HCT116 (cell line): ENCODE data around the gene SLC16A11. TPM values are rescaled to one million over a fixed set of nuclear protein-coding genes. Genes with fewer than 3 reads are reported as not detected.

Source experiments
- ATAC-seq: fragments of 200-7000 bp; cut with Tn5 transposase; 2 replicates; pipeline ENCODE4 v1.9.1; 2020; ENCODE audit warnings: mild to moderate bottlenecking, moderate library complexity
- BruUV-seq: library from RNA; stranded (reverse); fragments of 400-500 nt; replicated peaks from 2 replicates; lab custom pipeline; 2021; lab: Mats Ljungman, UMichigan
- CTCF ChIA-PET: fragments of 300-600 bp; sonication (Branson Sonifier 250); formaldehyde crosslinking; loops from one replicate; lab custom pipeline; 2021; ENCODE audit warnings: antibody characterized with exemption; lab: Charles Lee
- POLR2A ChIA-PET: fragments of 300-600, 350-600 bp; sonication (Branson Sonifier 250); formaldehyde crosslinking; loops from one replicate; lab custom pipeline; 2021; ENCODE audit warnings: antibody characterized with exemption; lab: Charles Lee
- RAD21 ChIA-PET, 2 experiments: fragments of 300-600 bp; sonication (Branson Sonifier 250); formaldehyde crosslinking; loops; one replicate each; lab custom pipeline; 2023; ENCODE audit warnings: low total read pairs in 2 of 2; ENCODE audit not compliant: uncharacterized antibody in 2 of 2, unreplicated experiment in 2 of 2, low non-redundant PET in 1 of 2; lab: Charles Lee
- DNase-seq: peaks from one replicate; pipeline ENCODE4 v3.0.0-alpha.2; 2010; ENCODE audit warnings: low read depth, low spot score
- H2AFZ ChIP-seq: fragments of 200-600 bp; shearing (Covaris generic), sonication (generic); 2 replicates; pipeline ENCODE4 v1.6.1; 2017; ENCODE audit warnings: low read depth, mixed run types, mixed read lengths, antibody characterized with exemption, low read length; ENCODE audit not compliant: poor library complexity, severe bottlenecking
- H3K27ac ChIP-seq: 2 replicates; pipeline ENCODE4 v1.5.1; 2012; ENCODE audit warnings: low read depth, low read length
- H3K27me3 ChIP-seq: fragments of 200-600 bp; sonication (generic); 2 replicates; pipeline ENCODE4 v1.6.1; 2016; ENCODE audit warnings: mixed run types, low read length, mixed read lengths; ENCODE audit not compliant: insufficient read depth
- H3K36me3 ChIP-seq, 2 experiments: fragments of 200-500 bp in 1 of 2; fragments of 200-600 bp in 1 of 2; sonication (Bioruptor generic) in 1 of 2; sonication (generic) in 1 of 2; 2 replicates each; pipeline versions ENCODE4 v1.5.1 to v1.6.1; 2014 to 2016; ENCODE audit warnings: low read length in 2 of 2, inconsistent platforms in 1 of 2, mixed read lengths in 1 of 2, mixed run types in 1 of 2; ENCODE audit not compliant: insufficient read depth in 2 of 2, control insufficient read depth in 1 of 2
- H3K4me1 ChIP-seq, 2 experiments: fragments of 200-600 bp in 1 of 2; sonication (generic) in 1 of 2; 2 replicates each; pipeline versions ENCODE4 v1.5.1 to v1.6.1; 2012 to 2017; ENCODE audit warnings: low read length in 2 of 2, inconsistent platforms in 1 of 2, mild to moderate bottlenecking in 1 of 2, mixed read lengths in 1 of 2, mixed run types in 1 of 2, moderate library complexity in 1 of 2; ENCODE audit not compliant: insufficient read depth in 2 of 2, control insufficient read depth in 1 of 2
- H3K4me2 ChIP-seq: fragments of 200-600 bp; sonication (generic); 2 replicates; pipeline ENCODE4 v1.6.1; 2017; ENCODE audit warnings: mixed run types, low read length, mixed read lengths
- H3K4me3 ChIP-seq, 2 experiments: fragments of 200-600 bp in 1 of 2; sonication (generic) in 1 of 2; replicated peaks in 1 of 2; 2 replicates each; pipeline ENCODE4 v1.5.1; 2011 to 2016; ENCODE audit warnings: low read length in 2 of 2, control low read depth in 1 of 2, low read depth in 1 of 2, mild to moderate bottlenecking in 1 of 2, mixed read lengths in 1 of 2, mixed run types in 1 of 2
- H3K79me2 ChIP-seq: fragments of 200-600 bp; sonication (generic); 2 replicates; pipeline ENCODE4 v1.6.1; 2017; ENCODE audit warnings: mild to moderate bottlenecking, mixed run types, low read length, moderate library complexity, mixed read lengths; ENCODE audit not compliant: insufficient read depth
- H3K9ac ChIP-seq: fragments of 200-600 bp; sonication (generic); 2 replicates; pipeline ENCODE4 v1.6.1; 2016; ENCODE audit warnings: low read length, mixed read lengths
- H3K9me2 ChIP-seq: fragments of 200-600 bp; sonication (generic), shearing (Covaris generic); 2 replicates; pipeline ENCODE4 v1.6.1; 2017; ENCODE audit warnings: mixed run types, mild to moderate bottlenecking, moderate library complexity; ENCODE audit not compliant: insufficient read depth
- H3K9me3 ChIP-seq, 2 experiments: fragments of 200-500 bp in 1 of 2; fragments of 200-600 bp in 1 of 2; sonication (Bioruptor generic) in 1 of 2; sonication (generic) in 1 of 2; 2 replicates each; pipeline ENCODE4 v1.6.1; 2014 to 2017; ENCODE audit warnings: low read length in 2 of 2, mixed read lengths in 2 of 2, inconsistent platforms in 1 of 2, low read depth in 1 of 2, mild to moderate bottlenecking in 1 of 2, mixed run types in 1 of 2, moderate library complexity in 1 of 2; ENCODE audit not compliant: control insufficient read depth in 1 of 2, insufficient read depth in 1 of 2
- H4K20me1 ChIP-seq: fragments of 200-600 bp; sonication (generic), shearing (Covaris generic); 2 replicates; pipeline ENCODE4 v1.6.1; 2017; ENCODE audit warnings: mixed run types, mild to moderate bottlenecking, moderate library complexity; ENCODE audit not compliant: insufficient read depth
- ATF3 ChIP-seq: IDR thresholded peaks from 2 replicates; pipeline ENCODE4 v1.6.1; 2012
- CBX3 ChIP-seq: IDR thresholded peaks from 2 replicates; pipeline ENCODE4 v1.6.1; 2012; ENCODE audit warnings: low read depth
- CTCF ChIP-seq, 3 experiments: fragments of 200-600 bp in 1 of 3; sonication (generic) in 1 of 3; IDR thresholded peaks in 2 of 3; conservative IDR thresholded peaks in 1 of 3; 2 replicates each; pipeline ENCODE4 v1.5.1; 2012 to 2017; ENCODE audit warnings: low read depth in 2 of 3, low read length in 2 of 3, antibody characterized with exemption in 1 of 3, borderline replicate concordance in 1 of 3, control low read depth in 1 of 3, mild to moderate bottlenecking in 1 of 3, mixed read lengths in 1 of 3, mixed run types in 1 of 3, moderate library complexity in 1 of 3; ENCODE audit not compliant: insufficient read depth in 1 of 3
- EGR1 ChIP-seq: IDR thresholded peaks from 2 replicates; pipeline ENCODE4 v1.6.1; 2012; ENCODE audit warnings: low read depth
- ELF1 ChIP-seq: IDR thresholded peaks from 2 replicates; pipeline ENCODE4 v1.6.1; 2012; ENCODE audit warnings: low read depth, borderline replicate concordance
- EZH2 ChIP-seq: fragments of 200-600 bp; sonication (generic); IDR thresholded peaks from 2 replicates; pipeline ENCODE4 v1.6.1; 2017; ENCODE audit warnings: antibody characterized with exemption, mixed run types
- FOSL1 ChIP-seq: IDR thresholded peaks from 2 replicates; pipeline ENCODE4 v1.6.1; 2012; ENCODE audit warnings: low read depth
- MAX ChIP-seq: IDR thresholded peaks from 2 replicates; pipeline ENCODE4 v1.6.1; 2012
- POLR2AphosphoS5 ChIP-seq: IDR thresholded peaks from 2 replicates; pipeline ENCODE4 v1.6.1; 2011; ENCODE audit warnings: mild to moderate bottlenecking, low read depth, low read length, moderate library complexity
- RAD21 ChIP-seq: IDR thresholded peaks from 2 replicates; pipeline ENCODE4 v1.6.1; 2012; ENCODE audit warnings: low read depth, mild to moderate bottlenecking
- REST ChIP-seq: IDR thresholded peaks from 2 replicates; pipeline ENCODE4 v1.6.1; 2012; ENCODE audit warnings: low read depth
- SIN3A ChIP-seq: IDR thresholded peaks from 2 replicates; pipeline ENCODE4 v1.6.1; 2012; ENCODE audit warnings: low read depth
- SP1 ChIP-seq: IDR thresholded peaks from 2 replicates; pipeline ENCODE4 v1.6.1; 2012; ENCODE audit warnings: low read depth
- SRF ChIP-seq: IDR thresholded peaks from 2 replicates; pipeline ENCODE4 v1.6.1; 2012; ENCODE audit warnings: low read depth
- YY1 ChIP-seq: IDR thresholded peaks from 2 replicates; pipeline ENCODE4 v1.6.1; 2011; ENCODE audit warnings: low read length, low read depth, moderate library complexity, mild to moderate bottlenecking; ENCODE audit not compliant: insufficient replicate concordance; ENCODE audit errors: extremely low read depth
- ZNF274 ChIP-seq: fragments of 200-500 bp; sonication (Bioruptor generic); IDR thresholded peaks from 2 replicates; pipeline ENCODE4 v1.6.1; 2014; ENCODE audit warnings: mild to moderate bottlenecking, low read depth, low read length, inconsistent platforms
- intact Hi-C: fragments of 100-400 bp; cut with micrococcal nuclease; formaldehyde crosslinking; loops from 2 replicates; pipeline ENCODE4 v1.10.0; 2022
- total RNA-seq: library from RNA; stranded (reverse); gene quantifications from one replicate; pipeline ENCODE4 v1.2.1, GENCODE V29; 2021; ENCODE audit not compliant: unreplicated experiment

Gene SLC16A11
- total RNA-seq, 1 experiment from 2014 or later = not detected

GRCh38 chr17:7072406-7072805 lies 28.5 kb upstream of the SLC16A11 start:
- Histone ChIP-seq H3K4me1 (no peaks in the 10 kb centered on the region), H3K4me3 (no peak overlapping the region), H3K27ac (no peak overlapping the region), H3K9me2 (no peaks in the 10 kb centered on the region), H3K9me3 (no peaks in the 10 kb centered on the region; a peak in 1 of 4 replicates), H3K27me3 (no peaks in the 10 kb centered on the region), H4K20me1 (no peaks in the 10 kb centered on the region), H3K79me2 (no peaks in the 10 kb centered on the region), H3K4me2 (no peak overlapping the region), H2AFZ (no peak overlapping the region), H3K9ac (no peak overlapping the region), H3K36me3 (no peaks in the 10 kb centered on the region)
- ChIA-PET RAD21 (no interaction called here), POLR2A (no interaction called here), CTCF (no interaction called here)
- BruUV-seq = no TSS peak
- DNase-seq = no peak
- TF ChIP-seq ZNF274 (no peak), RAD21 (no peak), SP1 (no peak), MAX (no peak), ELF1 (no peak), EGR1 (no peak), EZH2 (no peak), CBX3 (no peak), CTCF (IDR thresholded peaks at IDR 0.05 in 2 of 3, conservative IDR thresholded peaks at IDR 0.05 in 1 of 3; ENCODE audit: borderline replicate concordance in 1 of 3, insufficient read depth in 1 of 3, low read depth in 2 of 3, low read length in 2 of 3) (no peak), SRF (no peak), ATF3 (no peak), POLR2AphosphoS5 (no peak), FOSL1 (no peak), REST (no peak), SIN3A (no peak), YY1 (no peak)
- intact Hi-C loops = no loop called here
- ATAC-seq = no peak
